Mesenchymal stem cell (in vitro differentiated cells and primary cell): ENCODE results near the gene NREP. TPM values are rescaled to one million over a fixed set of nuclear protein-coding genes. Genes with fewer than 3 reads are reported as not detected.

Experiments used
- DNase-seq: peaks from one replicate; pipeline ENCODE4 v3.0.0-alpha.2; 2013
- H2AFZ ChIP-seq: one replicate; pipeline ENCODE4 v1.6.1; 2013; ENCODE audit warnings: low read depth, mild to moderate bottlenecking, control low read depth, inconsistent platforms, low read length, moderate library complexity
- H2AK5ac ChIP-seq: 2 replicates; pipeline ENCODE4 v1.6.1; 2013; ENCODE audit warnings: low read length, moderate library complexity, mild to moderate bottlenecking, inconsistent platforms; ENCODE audit not compliant: severe bottlenecking
- H2BK120ac ChIP-seq: one replicate; pipeline ENCODE4 v1.6.1; 2013; ENCODE audit warnings: low read depth, mild to moderate bottlenecking, inconsistent platforms, low read length, moderate library complexity
- H2BK12ac ChIP-seq, 2 experiments: one replicate each; pipeline ENCODE4 v1.6.1; 2013; ENCODE audit warnings: inconsistent platforms in 2 of 2, low read length in 2 of 2, mild to moderate bottlenecking in 2 of 2, moderate library complexity in 2 of 2, control low read depth in 1 of 2
- H2BK15ac ChIP-seq: one replicate; pipeline ENCODE4 v1.6.1; 2013; ENCODE audit warnings: mild to moderate bottlenecking, low read depth, inconsistent platforms; ENCODE audit not compliant: poor library complexity, severe bottlenecking
- H2BK5ac ChIP-seq: 2 replicates; pipeline ENCODE4 v1.6.1; 2013; ENCODE audit warnings: low read depth, mild to moderate bottlenecking, low read length, control low read depth, inconsistent platforms; ENCODE audit not compliant: poor library complexity, severe bottlenecking
- H3K14ac ChIP-seq, 2 experiments: one replicate each; pipeline ENCODE4 v1.6.1; 2013; ENCODE audit warnings: inconsistent platforms in 2 of 2, low read length in 2 of 2, control low read depth in 1 of 2, mild to moderate bottlenecking in 1 of 2, moderate library complexity in 1 of 2
- H3K18ac ChIP-seq, 2 experiments: one replicate each; pipeline ENCODE4 v1.6.1; 2013; ENCODE audit warnings: inconsistent platforms in 2 of 2, low read length in 2 of 2, control low read depth in 1 of 2, low read depth in 1 of 2, mild to moderate bottlenecking in 1 of 2
- H3K23ac ChIP-seq, 2 experiments: one replicate each; pipeline ENCODE4 v1.6.1; 2013; ENCODE audit warnings: inconsistent platforms in 2 of 2, low read length in 2 of 2, mild to moderate bottlenecking in 2 of 2, moderate library complexity in 2 of 2, control low read depth in 1 of 2
- H3K27ac ChIP-seq: 2 replicates; pipeline ENCODE4 v1.5.1; 2013; ENCODE audit warnings: mild to moderate bottlenecking, moderate library complexity, low read length, control low read depth, inconsistent platforms; ENCODE audit not compliant: poor library complexity, severe bottlenecking
- H3K27me3 ChIP-seq, 2 experiments: 2 replicates each; pipeline versions ENCODE4 v1.6.1 to v1.7.0; 2013; ENCODE audit warnings: low read length in 2 of 2, mild to moderate bottlenecking in 2 of 2, moderate library complexity in 2 of 2, control low read depth in 1 of 2, inconsistent platforms in 1 of 2; ENCODE audit not compliant: control insufficient read depth in 1 of 2, insufficient read depth in 1 of 2
- H3K36me3 ChIP-seq, 2 experiments: 2 replicates each; pipeline versions ENCODE4 v1.6.1 to v1.7.0; 2013; ENCODE audit warnings: low read length in 2 of 2, control low read depth in 1 of 2, inconsistent platforms in 1 of 2, low read depth in 1 of 2, mild to moderate bottlenecking in 1 of 2; ENCODE audit not compliant: insufficient read depth in 2 of 2, control insufficient read depth in 1 of 2
- H3K4ac ChIP-seq, 2 experiments: one replicate each; pipeline ENCODE4 v1.6.1; 2013; ENCODE audit warnings: inconsistent platforms in 2 of 2, low read length in 2 of 2, mild to moderate bottlenecking in 2 of 2, moderate library complexity in 2 of 2, control low read depth in 1 of 2, low read depth in 1 of 2
- H3K4me1 ChIP-seq: 2 replicates; pipeline ENCODE4 v1.6.1; 2013; ENCODE audit warnings: low read depth, low read length, control low read depth; ENCODE audit not compliant: control insufficient read depth, insufficient read depth
- H3K4me2 ChIP-seq: 2 replicates; pipeline ENCODE4 v1.6.1; 2013; ENCODE audit warnings: low read length, mild to moderate bottlenecking, inconsistent platforms; ENCODE audit not compliant: poor library complexity, severe bottlenecking
- H3K4me3 ChIP-seq, 2 experiments: 2 replicates each; pipeline versions ENCODE4 v1.5.1 to v1.7.0; 2013; ENCODE audit warnings: low read length in 2 of 2, mild to moderate bottlenecking in 2 of 2, control low read depth in 1 of 2, low read depth in 1 of 2; ENCODE audit not compliant: insufficient read depth in 1 of 2
- H3K79me1 ChIP-seq: replicated peaks from 2 replicates; pipeline ENCODE4 v1.6.1; 2013; ENCODE audit warnings: mild to moderate bottlenecking, control low read depth, low read length, inconsistent platforms; ENCODE audit not compliant: poor library complexity, severe bottlenecking
- H3K9ac ChIP-seq: 2 replicates; pipeline ENCODE4 v1.7.0; 2013; ENCODE audit warnings: mild to moderate bottlenecking, low read length, moderate library complexity
- H3K9me3 ChIP-seq: 2 replicates; pipeline ENCODE4 v1.7.0; 2013; ENCODE audit warnings: mild to moderate bottlenecking, low read length; ENCODE audit not compliant: control insufficient read depth
- H4K8ac ChIP-seq: one replicate; pipeline ENCODE4 v1.6.1; 2013; ENCODE audit warnings: inconsistent platforms, mild to moderate bottlenecking, low read length, moderate library complexity
- H4K91ac ChIP-seq: one replicate; pipeline ENCODE4 v1.6.1; 2013; ENCODE audit warnings: mild to moderate bottlenecking, low read length, inconsistent platforms
- WGBS: methylation state at CpG from one replicate; pipeline ENCODE4 v1.1.7; 2013; ENCODE audit warnings: mixed read lengths; 5-methylcytosine and 5-hydroxymethylcytosine counted together
- polyA plus RNA-seq, 2 experiments: library from polyadenylated mRNA; stranded (reverse); fragments of 200-250 nt; gene quantifications; one replicate each; pipeline ENCODE4 v1.2.3, GENCODE V29; 2013

The NREP gene
- polyA plus RNA-seq (2013, experiment 1 of 2): 303 TPM
- 305 TPM for polyA plus RNA-seq (2013, experiment 2 of 2)

DNA sequence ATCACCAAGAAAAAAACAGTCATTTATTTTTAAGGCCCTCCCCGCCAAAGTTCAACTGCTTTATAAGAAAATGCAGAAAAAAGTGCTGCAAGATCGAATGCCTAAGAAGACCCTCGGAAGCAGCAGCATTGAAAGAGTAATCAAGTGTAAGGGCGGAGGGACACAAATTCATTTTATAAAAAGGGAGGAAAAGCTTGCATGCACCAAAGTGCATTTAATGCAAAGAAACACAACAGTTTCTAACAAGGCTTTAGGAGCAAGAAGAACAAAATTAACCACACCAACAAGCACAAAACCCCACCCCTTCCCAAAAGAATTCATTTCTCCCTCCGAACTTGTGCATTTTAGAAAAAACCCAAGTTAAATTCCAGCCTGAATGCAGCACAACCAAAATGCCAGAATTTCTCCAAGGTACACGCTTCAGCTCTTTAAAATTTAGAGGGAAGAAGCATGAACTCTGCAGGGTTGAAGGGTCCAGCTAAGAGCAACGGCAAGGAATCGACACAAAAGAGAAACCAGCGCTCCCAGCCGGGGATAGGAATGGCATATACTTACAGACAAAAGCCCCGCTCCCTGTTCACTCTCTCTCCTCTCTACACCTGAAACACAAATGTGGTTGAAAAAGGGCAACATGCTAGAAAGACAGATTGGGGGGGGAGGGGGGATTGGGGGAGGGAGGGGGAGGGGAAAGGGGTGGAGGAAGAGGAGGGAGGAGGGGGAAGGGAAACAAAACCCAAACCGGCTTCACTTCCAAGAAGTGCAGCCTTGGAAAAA, at the start of gene NREP:
Gene NREP (minus strand): TSS at position 614 of the 774 bp plus-strand sequence. CDS start 1,422 bp downstream, outside the sequence.
- Histone ChIP-seq H3K27me3 (no peaks in the 10 kb centered on the region), H3K4me3 (peak within 1 kb of the TSS; percentile 52 to 82), H3K36me3 (peaks cover 0 to 2% of the 10 kb centered on the region in 2 experiments), H2BK120ac (peak within 1 kb of the TSS; percentile 99), H3K27ac (peak within 1 kb of the TSS; percentile 97), H2BK15ac (peak within 1 kb of the TSS; percentile 2), H2AK5ac (peak within 1 kb of the TSS; percentile 33), H3K9me3 (no peaks in the 10 kb centered on the region), H3K14ac (peak within 1 kb of the TSS in 1 of 2 experiments; percentile 55), H3K4me2 (peak within 1 kb of the TSS; percentile 74), H2BK5ac (peak within 1 kb of the TSS; percentile 75), H3K23ac (no peak within 1 kb of the TSS), H3K9ac (peak within 1 kb of the TSS; percentile 90), H3K79me1 (peaks cover 1% of the 10 kb centered on the region), H4K8ac (peak within 1 kb of the TSS; percentile 88), H2BK12ac (peak within 1 kb of the TSS in 1 of 2 experiments; percentile 34), H3K4me1 (peaks cover 3% of the 10 kb centered on the region), H4K91ac (peak within 1 kb of the TSS; percentile 89), H2AFZ (peak within 1 kb of the TSS; percentile 20), H3K18ac (peak within 1 kb of the TSS; percentile 83 to 94), H3K4ac (peak within 1 kb of the TSS; percentile 75 to 93)
- DNase-seq: no peak
- 2% methylated on average over 8 of the region's 12 CpGs for WGBS

- H3K4me2 ChIP-seq: no peak overlapping the region
- H2AK5ac ChIP-seq: no peak overlapping the region
- no peak overlapping the region for H3K27ac ChIP-seq
- H3K9ac ChIP-seq: no peak overlapping the region
- H3K9me3 ChIP-seq: no peaks in the 10 kb centered on the region
- H2BK12ac ChIP-seq: no peak overlapping the region
- no peak overlapping the region for H4K91ac ChIP-seq
- no peaks in the 10 kb centered on the region for H3K36me3 ChIP-seq
- no peak overlapping the region for H2BK15ac ChIP-seq
- H2BK120ac ChIP-seq: no peak overlapping the region
- peak overlapping the region in 1 of 2 experiments; percentile 40 for H3K18ac ChIP-seq
- no peak overlapping the region for H3K14ac ChIP-seq
- no peak overlapping the region for H3K23ac ChIP-seq
- H3K27me3 ChIP-seq: no peaks in the 10 kb centered on the region
- WGBS: 95% methylated on average over 2 of the region's 2 CpGs
- no peak overlapping the region for H3K4ac ChIP-seq
- no peak overlapping the region for H2BK5ac ChIP-seq
- H3K4me1 ChIP-seq: no peaks in the 10 kb centered on the region
- no peaks in the 10 kb centered on the region for H3K79me1 ChIP-seq
- no peak overlapping the region for H3K4me3 ChIP-seq
- no peak overlapping the region for H4K8ac ChIP-seq
- DNase-seq: no peak
- no peak overlapping the region for H2AFZ ChIP-seq
Observed at GRCh38 chr5:111806753-111807152, 49.8 kb upstream of the NREP start.

DNA sequence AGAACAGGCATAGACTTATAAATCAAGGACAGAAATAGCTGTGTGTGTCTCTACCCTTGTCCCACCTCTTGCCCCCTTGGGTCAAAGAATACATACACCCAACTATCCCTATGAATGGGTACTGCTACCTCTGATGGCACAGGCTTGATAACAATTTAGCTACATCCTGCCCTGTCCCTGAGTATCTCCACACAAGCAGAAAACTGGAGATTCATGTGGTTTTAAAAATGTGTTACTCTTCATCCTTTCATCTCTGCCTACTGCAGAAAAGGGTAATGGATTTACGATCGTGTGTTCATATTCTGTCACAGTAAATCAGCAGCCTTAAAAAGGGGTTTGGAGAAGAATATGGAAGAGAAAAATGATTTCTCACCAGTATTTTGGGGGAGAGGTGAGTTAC, 49.2 kb upstream of the NREP start:
- H4K8ac ChIP-seq: no peak overlapping the region
- no peak for DNase-seq
- H2BK15ac ChIP-seq: no peak overlapping the region
- H3K27ac ChIP-seq: no peak overlapping the region
- no peak overlapping the region for H2BK120ac ChIP-seq
- H3K9ac ChIP-seq: no peak overlapping the region
- no peaks in the 10 kb centered on the region for H3K4me1 ChIP-seq
- no peak overlapping the region for H2BK5ac ChIP-seq
- no peak overlapping the region for H4K91ac ChIP-seq
- no peaks in the 10 kb centered on the region for H3K27me3 ChIP-seq
- no peak overlapping the region for H2AK5ac ChIP-seq
- no peak overlapping the region for H3K23ac ChIP-seq
- H3K4me3 ChIP-seq: no peak overlapping the region
- no peak overlapping the region for H2AFZ ChIP-seq
- no peaks in the 10 kb centered on the region for H3K36me3 ChIP-seq
- no peak overlapping the region for H3K4ac ChIP-seq
- no peak overlapping the region for H3K4me2 ChIP-seq
- H3K18ac ChIP-seq: no peak overlapping the region
- no peak overlapping the region for H3K14ac ChIP-seq
- no peaks in the 10 kb centered on the region for H3K9me3 ChIP-seq
- H3K79me1 ChIP-seq: no peaks in the 10 kb centered on the region
- H2BK12ac ChIP-seq: no peak overlapping the region
- 96% methylated on average over 2 of the region's 2 CpGs for WGBS

- Histone ChIP-seq H3K4me2 (no peak overlapping the region), H3K36me3 (no peaks in the 10 kb centered on the region), H2BK5ac (no peak overlapping the region), H3K27me3 (no peaks in the 10 kb centered on the region), H4K91ac (no peak overlapping the region), H3K14ac (no peak overlapping the region), H2BK15ac (no peak overlapping the region), H2AK5ac (no peak overlapping the region), H4K8ac (no peak overlapping the region), H2BK12ac (no peak overlapping the region), H2BK120ac (no peak overlapping the region), H3K79me1 (no peaks in the 10 kb centered on the region), H3K4me1 (no peaks in the 10 kb centered on the region), H3K27ac (no peak overlapping the region), H3K4me3 (no peak overlapping the region), H3K18ac (no peak overlapping the region), H2AFZ (no peak overlapping the region), H3K9me3 (no peaks in the 10 kb centered on the region), H3K9ac (no peak overlapping the region), H3K23ac (no peak overlapping the region), H3K4ac (no peak overlapping the region)
- 93% methylated on average over 2 of the region's 2 CpGs for WGBS
- no peak for DNase-seq
Observed at GRCh38 chr5:111805071-111805470, 48.1 kb upstream of the NREP start.
